Measurements from ENCODE around the gene EXO1. TPM values are rescaled to one million over a fixed set of nuclear protein-coding genes. Genes with fewer than 3 reads are reported as not detected.
A peak's percentile ranks its signal among the peaks of the same experiment; 100 is the strongest.

The EXO1 gene
- total RNA-seq, 1 experiment from 2014 or later: 36.5 TPM

- no peak for TF ChIP-seq ZNF532 (CRISPR knock-in tag; IDR thresholded peaks at IDR 0.05; ENCODE audit: borderline replicate concordance)
- TF ChIP-seq PRDM15 (CRISPR knock-in tag; IDR thresholded peaks at IDR 0.05): no peak
- TF ChIP-seq CREM (CRISPR knock-in tag; IDR thresholded peaks at IDR 0.05): no peak
- TF ChIP-seq NFYB (CRISPR knock-in tag; conservative IDR thresholded peaks at IDR 0.05; ENCODE audit: low read depth): no peak
These were observed 1.6 kb upstream of the EXO1 start (continued) for GRCh38 chr1:241846375-241846774.

- POLR2A ChIA-PET: no interaction called here
- ATAC-seq: no peak
- TF ChIP-seq TEAD1 (CRISPR knock-in tag; IDR thresholded peaks at IDR 0.05) (no peak), CDX4 (CRISPR knock-in tag; IDR thresholded peaks at IDR 0.05; ENCODE audit: borderline replicate concordance) (no peak), EMX1 (CRISPR knock-in tag; IDR thresholded peaks at IDR 0.05) (no peak), SOX15 (CRISPR knock-in tag; IDR thresholded peaks at IDR 0.05) (no peak), ZNF425 (CRISPR knock-in tag; conservative IDR thresholded peaks at IDR 0.05) (no peak), FOXK1 (CRISPR knock-in tag; IDR thresholded peaks at IDR 0.05) (no peak), ATF1 (CRISPR knock-in tag; IDR thresholded peaks at IDR 0.05) (no peak), OVOL2 (CRISPR knock-in tag; IDR thresholded peaks at IDR 0.05; ENCODE audit: borderline replicate concordance) (no peak), ZNF138 (CRISPR knock-in tag; conservative IDR thresholded peaks at IDR 0.05) (no peak), TCF7 (CRISPR knock-in tag; IDR thresholded peaks at IDR 0.05; ENCODE audit: low read depth) (no peak), E2F5 (CRISPR knock-in tag; IDR thresholded peaks at IDR 0.05) (no peak), ESRRA (CRISPR knock-in tag; IDR thresholded peaks at IDR 0.05; ENCODE audit: borderline replicate concordance) (no peak), CREM (CRISPR knock-in tag; IDR thresholded peaks at IDR 0.05) (no peak), RORB (CRISPR knock-in tag; IDR thresholded peaks at IDR 0.05) (no peak), ARID4B (CRISPR knock-in tag; IDR thresholded peaks at IDR 0.05; ENCODE audit: borderline replicate concordance) (no peak)
These were observed 1.0 kb upstream of the EXO1 start for GRCh38 chr1:241846862-241847539.

More at GRCh38 chr1:241846862-241847539, 1.0 kb upstream of the EXO1 start:
- CTCF ChIA-PET: interaction anchor here (1.0 to 1.5 kb wide), 3 partner anchors 152 to 242 kb away, joined by 3 to 4 read pairs (median 3); partner anchors contain the start of genes CHML, MAP1LC3C and OPN3
- Mint-ChIP-seq H3K4me1 (peaks cover 19% of the 10 kb centered on the region), H3K27ac (peak overlapping the region; percentile 99), H3K27me3 (ENCODE audit: low read depth) (no peaks in the 10 kb centered on the region), H3K4me3 (peak overlapping the region; percentile 98), H3K36me3 (peaks cover 17% of the 10 kb centered on the region), H3K9me3 (no peaks in the 10 kb centered on the region)
- DNase-seq (ENCODE audit: low spot score): no peak
